A549 (cell line): ENCODE results near the gene FGD2. TPM values are rescaled to one million over a fixed set of nuclear protein-coding genes. Genes with fewer than 3 reads are reported as not detected.
A peak's percentile ranks its signal among the peaks of the same experiment; 100 is the strongest.

ENCODE experiments used
- ATAC-seq, 2 experiments: fragments of 200-7000 bp in 1 of 2; fragments of >200 bp in 1 of 2; cut with Nextera tagmentation in 1 of 2; cut with Tn5 transposase in 1 of 2; 3 replicates each; pipeline versions ENCODE4 v1.8.0 to v1.9.1; 2018 to 2020; ENCODE audit warnings: mild to moderate bottlenecking in 1 of 2, moderate library complexity in 1 of 2
- CTCF ChIA-PET: fragments of 300-600 bp; sonication (Branson Sonifier 250); formaldehyde crosslinking; extraction: SDS; loops from one replicate; lab custom pipeline; 2021; ENCODE audit warnings: antibody characterized with exemption, inconsistent platforms; lab: Yijun Ruan, JAX
- POLR2A ChIA-PET: fragments of 350-600 bp; formaldehyde crosslinking; extraction: SDS; loops from one replicate; lab custom pipeline; 2021; ENCODE audit warnings: antibody characterized with exemption, inconsistent platforms; lab: Yijun Ruan, JAX
- DNase-seq, 2 experiments: peaks; one replicate each; pipeline versions ENCODE4 v3.0.0 to v3.0.0-alpha.2; 2011 to 2016; ENCODE audit warnings: low read depth in 1 of 2, low spot score in 1 of 2
- FAIRE-seq: peaks from 2 replicates; lab custom pipeline; 2011; peaks lifted over from hg19 to GRCh38; lab: Jason Lieb, UNC
- H3K27ac ChIP-seq, 2 experiments: fragments of >200 bp; sonication (Bioruptor Twin); formaldehyde crosslinking; 3 replicates each; pipeline ENCODE4 v1.5.1; 2016 to 2017
- H3K4me1 ChIP-seq: fragments of >200 bp; sonication (Bioruptor Twin); formaldehyde crosslinking; 3 replicates; pipeline ENCODE4 v1.6.1; 2016
- H3K4me2 ChIP-seq: fragments of >200 bp; sonication (Bioruptor Twin); formaldehyde crosslinking; 3 replicates; pipeline ENCODE4 v1.6.1; 2016
- H3K4me3 ChIP-seq: fragments of >200 bp; sonication (Bioruptor Twin); formaldehyde crosslinking; 3 replicates; pipeline ENCODE4 v1.5.1; 2016
- H3K9me3 ChIP-seq: fragments of >200 bp; sonication (Bioruptor Twin); formaldehyde crosslinking; 3 replicates; pipeline ENCODE4 v1.6.1; 2016
- ATOH8 ChIP-seq: fragments of 250-450 bp; sonication (Bioruptor Pico); IDR thresholded peaks from 2 replicates; pipeline ENCODE4 v1.5.0; 2020; ENCODE audit warnings: low read depth, mild to moderate bottlenecking, moderate library complexity
- BHLHE40 ChIP-seq: IDR thresholded peaks from 2 replicates; pipeline ENCODE4 v1.6.1; 2012; ENCODE audit warnings: low read depth, low read length, inconsistent platforms
- CBX2 ChIP-seq: fragments of 200-600 bp; sonication (generic); IDR thresholded peaks from 2 replicates; pipeline ENCODE4 v1.6.1; 2016; ENCODE audit warnings: low read depth, mild to moderate bottlenecking, borderline replicate concordance
- CEBPB ChIP-seq, 2 experiments: fragments of >200 bp in 1 of 2; sonication (Bioruptor Twin) in 1 of 2; formaldehyde crosslinking in 1 of 2; IDR thresholded peaks; 2 replicates each; pipeline ENCODE4 v1.6.1; 2012 to 2016
- CHD2 ChIP-seq: fragments of 150-350 bp; IDR thresholded peaks from 2 replicates; pipeline ENCODE4 v1.6.1; 2014; ENCODE audit warnings: low read length; ENCODE audit not compliant: partially characterized antibody
- ELK1 ChIP-seq: fragments of 150-350 bp; IDR thresholded peaks from 2 replicates; pipeline ENCODE4 v1.6.1; 2014; ENCODE audit warnings: low read depth, mild to moderate bottlenecking, low read length
- FOSB ChIP-seq: fragments of 250-450 bp; sonication (Bioruptor Pico); IDR thresholded peaks from 2 replicates; pipeline ENCODE4 v1.5.0; 2020; ENCODE audit warnings: mild to moderate bottlenecking, moderate library complexity
- HMGXB4 ChIP-seq: fragments of 250-450 bp; sonication (Bioruptor Pico); IDR thresholded peaks from 2 replicates; pipeline ENCODE4 v1.5.0; 2021; ENCODE audit warnings: mild to moderate bottlenecking, moderate library complexity, borderline replicate concordance
- JUN ChIP-seq, 2 experiments: fragments of >200 bp; sonication (Bioruptor Twin); formaldehyde crosslinking; IDR thresholded peaks; 2 replicates in 1 of 2; 3 replicates in 1 of 2; pipeline ENCODE4 v1.6.1; 2016 to 2017
- MAX ChIP-seq: IDR thresholded peaks from 2 replicates; pipeline ENCODE4 v1.6.1; 2012
- MYC ChIP-seq: IDR thresholded peaks from 2 replicates; pipeline ENCODE4 v1.6.1; 2012; ENCODE audit warnings: mild to moderate bottlenecking, inconsistent platforms, low read length, improper control_type of control experiment, borderline replicate concordance
- RAD21 ChIP-seq, 2 experiments: fragments of >200 bp in 1 of 2; sonication (Bioruptor Twin) in 1 of 2; formaldehyde crosslinking in 1 of 2; IDR thresholded peaks in 1 of 2; conservative IDR thresholded peaks in 1 of 2; 2 replicates in 1 of 2; 3 replicates in 1 of 2; pipeline ENCODE4 v1.6.1; 2012 to 2018; ENCODE audit warnings: inconsistent platforms in 1 of 2
- REST ChIP-seq: fragments of 200-600 bp; sonication (generic); IDR thresholded peaks from 2 replicates; pipeline ENCODE4 v1.6.1; 2016; ENCODE audit warnings: antibody characterized with exemption, mild to moderate bottlenecking, moderate library complexity
- RNF2 ChIP-seq: fragments of 200-600 bp; sonication (generic); IDR thresholded peaks from 2 replicates; pipeline ENCODE4 v1.6.1; 2016; ENCODE audit warnings: low read depth, mild to moderate bottlenecking, antibody characterized with exemption, moderate library complexity, borderline replicate concordance
- SMC3 ChIP-seq: fragments of >200 bp; sonication (Bioruptor Twin); formaldehyde crosslinking; IDR thresholded peaks from 3 replicates; pipeline ENCODE4 v1.6.1; 2018; ENCODE audit warnings: inconsistent platforms
- SREBF2 ChIP-seq: fragments of 450-650 bp; IDR thresholded peaks from 2 replicates; pipeline ENCODE4 v1.6.1; 2014; ENCODE audit warnings: mild to moderate bottlenecking, moderate library complexity
- ZFP36 ChIP-seq: fragments of 450-650 bp; IDR thresholded peaks from 2 replicates; pipeline ENCODE4 v1.6.1; 2014; ENCODE audit warnings: borderline replicate concordance; ENCODE audit not compliant: partially characterized antibody
- WGBS: methylation state at CpG from one replicate; pipeline ENCODE4 v1.1.6; 2017; ENCODE audit errors: missing lambda C conversion rate; 5-methylcytosine and 5-hydroxymethylcytosine counted together
- polyA plus RNA-seq, 4 experiments: library from polyadenylated mRNA; depleted of rRNA in 3 of 4; stranded (reverse); fragments of >200 nt; fragmentation: RNase III in 1 of 4; extraction: RNeasy Plus Mini Kit Qiagen cat#74134 plus additional on column Dnase treatment in 1 of 4; gene quantifications; 2 replicates in 3 of 4; 3 replicates in 1 of 4; pipeline ENCODE4 v1.2.3, GENCODE V29; 2011 to 2017

The FGD2 gene
- polyA plus RNA-seq, 2 of the 4 experiments (the other 2 are of a cell fraction): not detected

GRCh38 chr6:36978421-36979346, 26.8 kb upstream of the FGD2 start (continued):
- TF ChIP-seq ELK1: no peak
- no peak for TF ChIP-seq RNF2
- TF ChIP-seq HMGXB4 (CRISPR knock-in tag): no peak
- TF ChIP-seq MYC: no peak
- TF ChIP-seq CEBPB (IDR thresholded peaks at IDR 0.05): no peak
- TF ChIP-seq, all 56 proteins: peak for 0

- ATAC-seq (peak; percentile 42 to 74; a peak in 3 of 6 replicates), FAIRE-seq (no peak), DNase-seq (peak in 1 of 2 experiments; percentile 25)
- TF ChIP-seq BHLHE40 (no peak), SREBF2 (no peak), JUN (IDR thresholded peaks at IDR 0.05) (no peak), RAD21 (conservative IDR thresholded peaks at IDR 0.05 in 1 of 2, IDR thresholded peaks at IDR 0.05 in 1 of 2) (peak; percentile 39 to 43; a peak in 4 of 5 replicates), FOSB (no peak), ZFP36 (no peak), REST (no peak), CHD2 (no peak), SMC3 (0 out of 3 replicates have a peak, but pooled peaks have one; percentile 5), ATOH8 (CRISPR knock-in tag) (no peak), CBX2 (no peak), MAX (no peak)
- ChIA-PET POLR2A (no interaction called here), CTCF (interaction anchor here (0.6 to 1.7 kb wide), 4 partner anchors 94 to 231 kb away, joined by 3 to 5 read pairs (median 3); no protein-coding TSS in a partner anchor)
- peaks cover 13% of the 10 kb centered on the region for H3K4me1 ChIP-seq
- 69% methylated on average over 4 of the region's 4 CpGs for WGBS
- H3K4me2 ChIP-seq: no peak overlapping the region
- H3K9me3 ChIP-seq: no peaks in the 10 kb centered on the region
- no peak overlapping the region for H3K27ac ChIP-seq
- H3K4me3 ChIP-seq: no peak overlapping the region
Measured at GRCh38 chr6:36979347-36979742, 26.1 kb upstream of the FGD2 start.
